Measurements from ENCODE around the gene OR2T10.
"Not testable (repeated sequence)": the region's sequence is repeated elsewhere in the genome, so short reads cannot be mapped to it uniquely, and the experiment has no call there.

The OR2T10 gene, protein sequence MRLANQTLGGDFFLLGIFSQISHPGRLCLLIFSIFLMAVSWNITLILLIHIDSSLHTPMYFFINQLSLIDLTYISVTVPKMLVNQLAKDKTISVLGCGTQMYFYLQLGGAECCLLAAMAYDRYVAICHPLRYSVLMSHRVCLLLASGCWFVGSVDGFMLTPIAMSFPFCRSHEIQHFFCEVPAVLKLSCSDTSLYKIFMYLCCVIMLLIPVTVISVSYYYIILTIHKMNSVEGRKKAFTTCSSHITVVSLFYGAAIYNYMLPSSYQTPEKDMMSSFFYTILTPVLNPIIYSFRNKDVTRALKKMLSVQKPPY

GRCh38 chr1:248597589-248597988, at the start of gene OR2T10:
TSS of gene OR2T10 (minus strand) at chr1:248597700. CDS start at chr1:248593768, 3,932 bp downstream.
- DNase-seq = no peak

GRCh38 chr1:248645178-248645577, 47.7 kb upstream of the OR2T10 start, which contains the start of gene OR2T35:
TSS of gene OR2T35 (minus strand) at chr1:248645278. CDS start at chr1:248639258, 6,020 bp downstream.
- not testable (repeated sequence) for DNase-seq

GRCh38 chr1:248642971-248643651, 45.6 kb upstream of the OR2T10 start:
- DNase-seq = not testable (repeated sequence)

DNA sequence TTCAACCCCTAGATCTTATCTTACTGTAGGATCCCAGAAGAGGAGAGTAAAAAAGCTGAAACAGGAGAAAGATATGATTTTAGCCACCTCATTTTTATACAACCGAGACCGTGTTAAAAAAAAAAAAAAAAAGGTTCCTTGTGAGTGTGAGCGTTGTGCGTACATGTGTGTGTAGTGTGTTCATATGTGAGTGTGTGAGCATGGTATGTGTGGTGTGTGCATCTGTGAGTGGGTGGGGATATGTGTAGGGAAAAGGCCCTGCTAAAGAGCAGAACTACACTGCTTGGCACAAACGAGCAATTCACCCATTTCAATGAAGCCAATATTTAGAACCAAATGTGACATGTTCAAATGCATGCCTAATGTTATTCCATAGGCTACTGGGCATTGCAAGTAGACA, 44.1 kb upstream of the OR2T10 start:
- not testable (repeated sequence) for DNase-seq

- not testable (repeated sequence) for DNase-seq
Measured at GRCh38 chr1:248640906-248641305, 43.4 kb upstream of the OR2T10 start.

DNA sequence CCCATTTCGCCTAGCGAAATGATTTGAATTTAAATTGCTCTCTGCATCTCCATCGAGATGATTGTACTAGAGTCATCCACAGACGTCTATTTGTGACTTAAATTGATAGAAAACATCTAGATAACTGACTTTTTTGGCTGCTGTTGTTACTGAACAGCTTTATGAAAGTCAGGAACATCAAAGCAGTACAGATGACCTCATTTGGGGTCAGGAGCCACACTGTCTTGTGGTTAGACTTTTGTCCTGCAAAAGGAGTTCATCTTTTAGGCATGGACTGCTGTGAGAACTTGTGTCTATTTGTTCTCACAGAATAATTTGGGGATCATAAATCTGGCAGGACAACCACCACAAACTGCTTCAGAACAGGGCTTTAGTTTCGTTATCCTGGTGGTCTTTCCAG, 42.2 kb upstream of the OR2T10 start:
- not testable (repeated sequence) for DNase-seq

DNA sequence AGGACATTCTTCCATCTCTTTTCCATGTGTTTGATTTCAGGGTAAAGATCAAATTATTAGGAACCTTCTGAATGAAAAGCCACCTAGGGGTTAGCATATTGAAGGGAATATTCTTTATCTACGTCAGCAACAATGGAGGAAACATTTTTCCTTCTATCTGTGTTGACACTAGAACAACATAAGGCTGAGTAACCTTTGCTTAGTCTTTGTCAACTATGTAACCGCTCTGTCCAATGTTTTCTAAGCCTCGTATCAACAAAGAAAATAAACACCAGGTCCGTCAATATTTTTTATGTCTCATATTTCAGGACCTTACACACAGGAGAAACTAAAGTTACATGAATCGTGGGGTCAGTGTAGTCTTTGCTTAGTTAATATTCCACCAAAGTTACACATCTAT, 39.1 kb upstream of the OR2T10 start:
- DNase-seq = not testable (repeated sequence)

DNA sequence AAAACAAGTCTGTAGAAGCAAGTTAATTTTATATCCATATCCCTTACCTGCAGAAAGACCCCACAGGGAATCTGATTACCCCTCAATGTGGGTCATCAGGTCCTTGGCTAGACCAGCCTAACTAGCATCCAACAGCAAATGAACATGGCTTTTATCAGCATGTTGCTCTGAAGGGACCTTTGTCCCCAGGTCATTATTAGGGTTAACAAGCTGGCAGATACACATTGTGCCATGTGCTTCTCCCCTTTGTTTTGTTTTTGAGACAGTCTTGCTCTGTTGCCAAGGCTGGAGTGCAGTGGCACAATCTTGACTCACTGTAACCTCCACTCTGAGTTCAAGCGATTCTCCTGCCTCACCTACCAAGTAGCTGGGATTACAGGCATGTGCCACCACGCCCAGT, 37.5 kb upstream of the OR2T10 start, which contains the start of gene OR2T11:
TSS of gene OR2T11 (minus strand) at position 101 of the 400 bp plus-strand sequence. CDS start 7,963 bp downstream, outside the sequence.
- DNase-seq = not testable (repeated sequence)

- no peak for DNase-seq
Measured at GRCh38 chr1:248631354-248632008, 34.0 kb upstream of the OR2T10 start.

- no peak for DNase-seq
Measured at GRCh38 chr1:248630551-248630950, 33.1 kb upstream of the OR2T10 start.

DNA sequence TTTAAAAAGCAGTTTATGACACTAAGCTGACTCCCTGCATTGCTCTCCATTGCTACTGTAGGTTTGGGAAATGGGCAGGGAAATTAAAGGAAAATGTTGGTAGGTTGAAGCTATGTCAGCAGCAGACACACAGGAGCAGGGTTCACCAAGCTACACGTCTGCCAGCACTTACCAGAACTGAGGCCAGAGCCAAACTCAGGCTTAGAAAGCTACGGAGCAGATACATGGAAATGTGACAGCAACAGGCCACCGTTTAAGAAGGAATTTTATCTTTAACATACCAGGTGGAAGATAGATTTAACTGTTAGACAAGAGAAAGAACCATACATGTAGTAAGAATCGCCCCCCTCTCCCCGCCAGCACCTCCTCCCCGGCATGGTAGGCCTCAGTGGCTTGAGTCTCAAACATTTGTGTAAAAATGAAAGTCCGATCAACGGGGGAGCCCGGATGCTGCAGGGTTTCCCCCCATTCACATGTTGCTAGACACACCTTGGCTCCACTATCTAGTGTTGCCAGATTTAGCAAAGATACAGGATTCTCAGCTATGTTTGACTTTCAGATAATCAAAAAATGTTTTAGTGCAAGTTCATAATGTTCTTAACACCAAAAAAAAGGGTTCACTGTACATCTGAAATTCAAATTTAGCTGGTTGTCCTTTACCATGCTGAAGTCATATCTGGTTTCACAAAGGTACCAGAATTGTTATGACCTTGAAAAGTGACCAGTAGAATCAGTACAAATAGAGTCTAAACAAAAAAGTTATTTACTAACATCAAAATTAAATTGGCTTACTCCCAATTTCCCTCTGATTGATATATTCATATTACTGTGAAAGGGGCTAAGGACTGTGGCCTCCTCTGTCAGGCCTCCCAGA, 30.7 kb upstream of the OR2T10 start:
- DNase-seq = no peak

DNA sequence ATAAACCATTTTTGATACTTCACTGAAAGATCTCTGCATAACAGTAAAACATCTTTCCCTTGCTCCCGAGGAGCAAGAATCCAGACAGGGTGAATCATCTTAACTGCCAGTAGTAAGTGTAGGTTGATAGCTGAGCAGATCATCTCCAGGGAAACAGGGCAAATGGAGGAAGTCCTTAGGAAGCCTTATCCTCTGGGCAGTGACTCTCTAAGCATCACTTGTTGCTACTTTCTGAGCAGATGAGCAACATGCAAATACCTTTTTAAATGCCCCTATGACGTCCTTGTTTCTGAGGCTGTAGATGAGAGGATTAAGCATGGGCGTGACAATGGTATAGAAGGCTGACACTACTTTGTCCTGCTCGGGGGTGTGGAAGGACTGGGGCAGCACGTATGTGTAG, 28.5 kb upstream of the OR2T10 start:
- DNase-seq = no peak

GRCh38 chr1:248625166-248625565, 27.7 kb upstream of the OR2T10 start:
- DNase-seq = no peak

GRCh38 chr1:248622570-248623001, 25.1 kb upstream of the OR2T10 start:
- no peak for DNase-seq

GRCh38 chr1:248621770-248622169, 24.3 kb upstream of the OR2T10 start:
- DNase-seq = no peak

DNA sequence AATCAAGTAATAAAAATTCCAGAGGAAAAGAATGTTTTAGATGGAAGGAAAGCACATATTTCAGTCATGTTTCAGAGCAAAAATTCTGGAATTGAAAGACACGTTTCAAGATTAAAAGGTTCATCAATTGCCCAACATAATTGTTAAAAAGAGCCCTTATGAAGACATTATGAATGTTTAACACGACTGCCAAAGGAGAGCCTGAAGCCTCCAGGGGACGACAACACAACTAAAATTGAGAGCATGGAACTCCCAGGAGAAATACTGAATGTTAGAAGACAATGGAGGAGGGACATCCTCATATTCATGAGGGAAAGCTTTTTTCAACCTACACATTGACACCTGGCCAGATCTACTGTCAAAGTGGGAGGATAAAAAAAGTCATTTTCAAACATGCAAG, 21.4 kb upstream of the OR2T10 start:
- DNase-seq = peak; percentile 80

DNA sequence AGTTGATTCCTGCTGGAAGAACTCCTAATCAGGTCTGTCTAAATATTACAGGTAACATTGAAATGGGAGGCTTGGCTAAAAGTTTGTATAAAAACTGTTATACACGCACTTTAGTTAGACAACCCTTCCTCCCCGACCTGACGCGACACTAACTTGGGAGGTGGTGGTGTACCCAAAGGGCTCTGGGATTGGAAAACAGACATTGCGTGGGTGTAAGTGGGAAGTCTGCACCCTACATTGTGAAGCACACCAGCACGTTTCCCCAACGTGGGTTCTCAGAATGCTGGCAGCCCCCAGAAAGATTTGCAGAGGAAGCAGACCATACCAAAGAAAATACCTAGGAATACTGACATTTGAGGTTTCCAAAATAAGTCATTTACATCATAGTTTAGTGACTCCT, 20.6 kb upstream of the OR2T10 start:
- no peak for DNase-seq

DNA sequence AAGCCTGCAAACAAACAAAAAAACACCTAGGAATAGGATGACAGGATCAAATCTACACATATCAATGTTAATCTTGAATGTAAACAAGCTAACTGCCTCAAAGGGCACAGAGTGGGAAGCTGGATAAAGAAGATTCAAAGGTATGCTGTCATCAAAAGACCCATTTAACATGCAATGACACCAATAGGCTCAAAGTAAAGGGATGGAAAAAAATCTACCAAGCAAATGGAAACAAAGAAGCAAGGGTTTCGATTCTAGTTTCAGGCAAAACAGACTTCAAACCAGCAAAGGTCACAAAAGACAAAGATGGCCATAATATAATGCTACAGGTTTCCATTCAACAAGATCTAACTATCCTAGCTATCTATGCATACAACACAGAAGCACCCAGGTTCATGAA, 16.2 kb upstream of the OR2T10 start:
- DNase-seq = no peak

- DNase-seq = no peak
Measured at GRCh38 chr1:248611883-248612414, 14.4 kb upstream of the OR2T10 start.

DNA sequence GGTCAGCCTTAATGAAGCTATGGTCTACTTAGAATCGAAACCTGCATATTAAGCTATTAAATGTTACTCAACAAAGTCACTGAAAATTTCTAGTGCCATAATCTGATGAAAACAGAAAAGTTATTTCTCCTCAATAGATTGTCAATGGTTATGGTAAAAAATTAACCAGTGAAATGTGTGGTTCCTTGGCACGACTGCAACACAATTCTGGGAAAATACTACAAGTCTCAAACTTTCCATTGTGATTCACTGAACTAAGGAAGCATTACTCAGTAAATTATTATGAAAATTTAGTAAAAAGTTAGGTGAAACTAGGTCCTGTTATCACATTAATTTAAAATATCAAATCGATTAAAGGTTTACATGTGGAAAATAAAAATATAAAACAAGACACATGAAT, 12.8 kb upstream of the OR2T10 start:
- no peak for DNase-seq

- no peak for DNase-seq
Measured at GRCh38 chr1:248599396-248599795, 1.9 kb upstream of the OR2T10 start.

- DNase-seq = no peak
Measured at GRCh38 chr1:248596615-248597014, 885 bp downstream of the OR2T10 start.
